ENCODE results near the gene COL9A1. TPM values are rescaled to one million over a fixed set of nuclear protein-coding genes. Genes with fewer than 3 reads are reported as not detected.
A peak's percentile ranks its signal among the peaks of the same experiment; 100 is the strongest.

COL9A1 gene
- total RNA-seq, 1 donor from 2014 or later = 18.7 TPM

DNA sequence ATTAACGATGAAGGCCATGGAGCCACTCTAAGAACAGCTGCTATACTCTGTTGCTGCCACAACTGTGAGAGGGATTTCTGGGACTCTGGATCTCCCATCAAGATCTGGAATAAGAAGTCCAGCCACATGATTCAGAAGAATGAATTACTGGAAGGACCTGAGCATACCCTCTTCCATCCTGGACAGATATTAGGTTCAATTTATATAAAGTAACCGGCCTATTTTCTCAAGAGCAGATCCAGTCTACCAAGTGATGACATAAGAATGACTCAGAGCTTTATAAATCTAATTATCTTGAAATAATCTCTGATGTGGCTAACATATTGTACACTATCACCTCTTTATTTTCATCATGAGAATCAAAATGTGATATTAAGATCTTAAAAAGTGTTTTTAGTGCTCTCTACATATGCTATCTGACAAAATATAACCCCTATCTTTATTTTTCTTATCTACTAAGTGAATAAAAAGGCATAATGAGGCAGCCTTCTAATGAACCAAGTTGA, 45.1 kb downstream of the COL9A1 start:
- Histone ChIP-seq H3K4me2 (no peak overlapping the region), H2AFZ (replicated peaks) (no peak overlapping the region), H3F3A (ENCODE audit: low read depth) (no peaks in the 10 kb centered on the region), H3K4me1 (no peaks in the 10 kb centered on the region), H3K36me3 (no peaks in the 10 kb centered on the region), H3K27ac (no peak overlapping the region), H3K9ac (no peak overlapping the region), H3K27me3 (no peaks in the 10 kb centered on the region), H3K79me2 (ENCODE audit: low read depth) (no peaks in the 10 kb centered on the region), H3K4me3 (no peak overlapping the region), H3K9me3 (ENCODE audit: low read depth) (no peaks in the 10 kb centered on the region), H4K20me1 (ENCODE audit: low read depth) (no peaks in the 10 kb centered on the region)
- no peak overlapping the region for H3K27ac Mint-ChIP-seq
- peaks cover 13% of the 10 kb centered on the region for H3K36me3 Mint-ChIP-seq
- no peak overlapping the region for H3K4me3 Mint-ChIP-seq
- H3K4me1 Mint-ChIP-seq = peaks cover 24% of the 10 kb centered on the region
- no peak for DNase-seq (ENCODE audit: low spot score)
- no peak for TF ChIP-seq EZH2phosphoT487 (IDR thresholded peaks at IDR 0.05)
- H3K27me3 Mint-ChIP-seq (ENCODE audit: insufficient read depth, low read depth) = no peaks in the 10 kb centered on the region
- H3K9me3 Mint-ChIP-seq = no peaks in the 10 kb centered on the region

DNA sequence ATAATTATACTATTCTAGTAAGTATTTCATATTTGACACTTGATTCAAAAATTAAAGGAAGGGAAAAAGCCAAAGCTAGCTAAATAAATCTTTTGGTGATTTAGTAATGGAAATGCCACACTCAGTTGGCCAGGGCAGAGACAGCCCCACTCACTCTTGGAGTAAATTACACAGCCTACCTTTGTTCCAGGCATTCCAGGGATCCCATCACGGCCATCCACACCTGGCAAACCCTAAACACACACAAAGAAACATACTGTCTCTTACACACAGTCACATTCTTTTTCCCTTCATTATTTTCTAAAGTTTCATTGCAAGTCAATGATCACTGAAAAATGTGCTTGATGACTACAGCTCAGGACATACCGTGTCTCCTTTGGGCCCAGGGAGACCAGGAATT, 48.1 kb downstream of the COL9A1 start:
- H3K4me1 Mint-ChIP-seq = peaks cover 21% of the 10 kb centered on the region
- H3K27ac ChIP-seq = no peak overlapping the region
- H3K4me3 Mint-ChIP-seq = no peak overlapping the region
- TF ChIP-seq EZH2 (IDR thresholded peaks at IDR 0.05) = no peak
- peaks cover 16% of the 10 kb centered on the region for H3K36me3 Mint-ChIP-seq
- H2AFZ ChIP-seq (replicated peaks) = no peak overlapping the region
- H3K27me3 ChIP-seq = no peaks in the 10 kb centered on the region
- no peak overlapping the region for H3K27ac Mint-ChIP-seq
- no peak overlapping the region for H3K4me3 ChIP-seq
- no peak overlapping the region for H3K4me2 ChIP-seq
- no peaks in the 10 kb centered on the region for H3K79me2 ChIP-seq (ENCODE audit: low read depth)
- no peaks in the 10 kb centered on the region for H3K9me3 ChIP-seq (ENCODE audit: low read depth)
- no peaks in the 10 kb centered on the region for H3K36me3 ChIP-seq
- no peaks in the 10 kb centered on the region for H3K9me3 Mint-ChIP-seq
- H3K4me1 ChIP-seq = no peaks in the 10 kb centered on the region
- no peak for DNase-seq (ENCODE audit: low spot score)
- no peaks in the 10 kb centered on the region for H4K20me1 ChIP-seq (ENCODE audit: low read depth)
- no peak overlapping the region for H3K9ac ChIP-seq
- no peaks in the 10 kb centered on the region for H3K27me3 Mint-ChIP-seq (ENCODE audit: insufficient read depth, low read depth)
- no peaks in the 10 kb centered on the region for H3F3A ChIP-seq (ENCODE audit: low read depth)

DNA sequence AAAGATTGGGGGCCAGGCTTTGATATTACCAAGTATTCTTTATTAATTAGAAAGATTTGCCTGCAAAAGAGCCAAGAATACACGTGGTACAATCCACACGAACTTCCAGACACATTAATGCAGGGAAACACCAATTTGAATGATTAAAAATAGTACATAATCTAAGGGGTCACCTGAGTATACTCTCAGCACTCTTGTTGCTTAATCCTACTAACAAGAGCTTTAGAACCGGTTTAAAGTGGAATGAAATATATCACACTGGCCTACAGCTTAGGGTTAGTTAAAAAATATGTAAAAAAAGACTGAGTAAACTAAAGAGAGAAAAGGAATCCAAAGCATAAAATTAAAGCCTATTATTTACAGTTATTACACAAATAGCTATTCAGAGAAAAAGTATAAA, 49.0 kb downstream of the COL9A1 start:
- Histone ChIP-seq H3K9ac (no peak overlapping the region), H4K20me1 (ENCODE audit: low read depth) (no peaks in the 10 kb centered on the region), H3F3A (ENCODE audit: low read depth) (no peaks in the 10 kb centered on the region), H3K4me1 (no peaks in the 10 kb centered on the region), H3K27ac (no peak overlapping the region), H3K27me3 (no peaks in the 10 kb centered on the region), H3K4me3 (no peak overlapping the region), H3K9me3 (ENCODE audit: low read depth) (no peaks in the 10 kb centered on the region), H3K4me2 (no peak overlapping the region), H3K36me3 (no peaks in the 10 kb centered on the region), H3K79me2 (ENCODE audit: low read depth) (no peaks in the 10 kb centered on the region), H2AFZ (replicated peaks) (no peak overlapping the region)
- DNase-seq (ENCODE audit: low spot score) = no peak
- TF ChIP-seq EZH2 (IDR thresholded peaks at IDR 0.05) = no peak
- Mint-ChIP-seq H3K9me3 (no peaks in the 10 kb centered on the region), H3K36me3 (peaks cover 17% of the 10 kb centered on the region), H3K4me3 (no peak overlapping the region), H3K27me3 (ENCODE audit: insufficient read depth, low read depth) (no peaks in the 10 kb centered on the region), H3K27ac (no peak overlapping the region), H3K4me1 (peaks cover 16% of the 10 kb centered on the region)

DNA sequence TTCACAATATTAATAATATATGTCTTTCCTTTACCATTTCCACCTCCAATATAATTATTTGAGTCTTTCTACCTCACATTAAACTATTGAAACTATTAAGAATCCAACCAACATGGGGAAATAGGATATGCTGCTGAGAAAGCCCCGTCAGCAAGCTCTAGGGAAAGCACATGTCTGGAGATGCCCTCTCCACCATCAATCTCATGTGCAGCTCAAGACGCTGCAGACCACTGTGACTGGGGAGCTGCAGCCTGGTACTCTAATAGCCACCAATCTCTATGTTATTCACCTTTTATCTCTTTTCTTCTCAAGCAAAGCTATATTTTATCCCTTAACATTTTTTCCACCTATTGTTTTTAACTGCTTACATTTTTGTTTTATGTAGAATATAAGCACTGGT, 50.3 kb downstream of the COL9A1 start:
- Histone ChIP-seq H3K9ac (no peak overlapping the region), H3K79me2 (ENCODE audit: low read depth) (no peaks in the 10 kb centered on the region), H3K9me3 (ENCODE audit: low read depth) (no peaks in the 10 kb centered on the region), H2AFZ (replicated peaks) (no peak overlapping the region), H3K4me1 (no peaks in the 10 kb centered on the region), H3K4me2 (no peak overlapping the region), H3F3A (ENCODE audit: low read depth) (no peaks in the 10 kb centered on the region), H3K4me3 (no peak overlapping the region), H3K36me3 (no peaks in the 10 kb centered on the region), H3K27ac (no peak overlapping the region), H4K20me1 (ENCODE audit: low read depth) (no peaks in the 10 kb centered on the region), H3K27me3 (no peaks in the 10 kb centered on the region)
- Mint-ChIP-seq H3K27ac (no peak overlapping the region), H3K9me3 (no peaks in the 10 kb centered on the region), H3K4me3 (no peak overlapping the region), H3K36me3 (peaks cover 21% of the 10 kb centered on the region), H3K4me1 (peaks cover 4% of the 10 kb centered on the region), H3K27me3 (ENCODE audit: insufficient read depth, low read depth) (no peaks in the 10 kb centered on the region)
- DNase-seq (ENCODE audit: low spot score) = no peak
- no peak for TF ChIP-seq EZH2 (IDR thresholded peaks at IDR 0.05)
- TF ChIP-seq, protein P1, sequence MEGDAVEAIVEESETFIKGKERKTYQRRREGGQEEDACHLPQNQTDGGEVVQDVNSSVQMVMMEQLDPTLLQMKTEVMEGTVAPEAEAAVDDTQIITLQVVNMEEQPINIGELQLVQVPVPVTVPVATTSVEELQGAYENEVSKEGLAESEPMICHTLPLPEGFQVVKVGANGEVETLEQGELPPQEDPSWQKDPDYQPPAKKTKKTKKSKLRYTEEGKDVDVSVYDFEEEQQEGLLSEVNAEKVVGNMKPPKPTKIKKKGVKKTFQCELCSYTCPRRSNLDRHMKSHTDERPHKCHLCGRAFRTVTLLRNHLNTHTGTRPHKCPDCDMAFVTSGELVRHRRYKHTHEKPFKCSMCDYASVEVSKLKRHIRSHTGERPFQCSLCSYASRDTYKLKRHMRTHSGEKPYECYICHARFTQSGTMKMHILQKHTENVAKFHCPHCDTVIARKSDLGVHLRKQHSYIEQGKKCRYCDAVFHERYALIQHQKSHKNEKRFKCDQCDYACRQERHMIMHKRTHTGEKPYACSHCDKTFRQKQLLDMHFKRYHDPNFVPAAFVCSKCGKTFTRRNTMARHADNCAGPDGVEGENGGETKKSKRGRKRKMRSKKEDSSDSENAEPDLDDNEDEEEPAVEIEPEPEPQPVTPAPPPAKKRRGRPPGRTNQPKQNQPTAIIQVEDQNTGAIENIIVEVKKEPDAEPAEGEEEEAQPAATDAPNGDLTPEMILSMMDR (IDR thresholded peaks at IDR 0.05) = no peak
- no peak for TF ChIP-seq EZH2phosphoT487 (IDR thresholded peaks at IDR 0.05)

DNA sequence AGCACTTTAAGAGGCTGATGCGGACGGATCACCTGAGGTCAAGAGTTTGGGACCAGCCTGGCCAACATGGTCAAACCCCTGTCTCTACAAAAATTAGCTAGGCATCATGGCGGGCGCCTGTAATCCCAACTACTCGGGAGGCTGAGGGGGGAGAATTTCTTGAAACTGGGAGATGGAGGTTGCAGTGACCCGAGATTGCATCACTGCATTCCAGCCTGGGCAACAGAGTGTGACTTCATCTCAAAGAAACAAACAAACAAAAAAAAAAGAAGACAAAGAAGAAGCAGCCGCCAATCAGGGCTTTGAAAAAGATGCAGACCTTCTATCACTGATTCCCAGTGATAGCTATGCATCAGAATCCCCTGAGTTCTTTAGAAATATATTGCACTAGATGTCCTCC, 56.8 kb downstream of the COL9A1 start:
- TF ChIP-seq EZH2phosphoT487 (IDR thresholded peaks at IDR 0.05) = no peak
- Histone ChIP-seq H3K27me3 (no peaks in the 10 kb centered on the region), H3K9ac (no peak overlapping the region), H2AFZ (replicated peaks) (no peak overlapping the region), H3K4me2 (no peak overlapping the region), H3F3A (ENCODE audit: low read depth) (no peaks in the 10 kb centered on the region), H3K4me1 (no peaks in the 10 kb centered on the region), H3K79me2 (ENCODE audit: low read depth) (no peaks in the 10 kb centered on the region), H4K20me1 (ENCODE audit: low read depth) (no peaks in the 10 kb centered on the region), H3K9me3 (ENCODE audit: low read depth) (no peaks in the 10 kb centered on the region), H3K4me3 (no peak overlapping the region), H3K36me3 (no peaks in the 10 kb centered on the region), H3K27ac (no peak overlapping the region)
- no peak overlapping the region for H3K27ac Mint-ChIP-seq
- no peaks in the 10 kb centered on the region for H3K4me1 Mint-ChIP-seq
- no peak overlapping the region for H3K4me3 Mint-ChIP-seq
- peaks cover 9% of the 10 kb centered on the region for H3K36me3 Mint-ChIP-seq
- DNase-seq (ENCODE audit: low spot score) = peak; percentile 5
- no peaks in the 10 kb centered on the region for H3K9me3 Mint-ChIP-seq
- no peaks in the 10 kb centered on the region for H3K27me3 Mint-ChIP-seq (ENCODE audit: insufficient read depth, low read depth)
